DMS153 treated with DMSO at 0.1 percent for 48 hours (cell line): ENCODE measurements around the gene LY6G6C.
A peak's percentile ranks its signal among the peaks of the same experiment; 100 is the strongest.

Experiments
- DNase-seq: peaks from one replicate; lab custom pipeline; 2025; ENCODE audit not compliant: unreplicated experiment; lab: John Stamatoyannopoulos, UW

Gene LY6G6C

GRCh38 chr6:31742894-31743293 lies 21.3 kb upstream of the LY6G6C start:
- DNase-seq = no peak

GRCh38 chr6:31741815-31742214 lies 20.3 kb upstream of the LY6G6C start:
- no peak for DNase-seq

- DNase-seq = no peak
Measured at GRCh38 chr6:31740397-31741223, 19.1 kb upstream of the LY6G6C start.

- DNase-seq = peak; percentile 97
Measured at GRCh38 chr6:31739639-31740396, 18.3 kb upstream of the LY6G6C start, which contains the start of gene MSH5. MSH5 (plus strand) TSS chr6:31740005; CDS start chr6:31740467, 462 bp downstream.

- peak; percentile 92 for DNase-seq
Measured at GRCh38 chr6:31737991-31738979, 16.7 kb upstream of the LY6G6C start.

- DNase-seq = peak; percentile 80
Measured at GRCh38 chr6:31737315-31737990, 15.9 kb upstream of the LY6G6C start.

GRCh38 chr6:31736768-31737314 lies 15.3 kb upstream of the LY6G6C start:
- DNase-seq = no peak

- DNase-seq = peak; percentile 74
Measured at GRCh38 chr6:31736021-31736767, 14.6 kb upstream of the LY6G6C start, which contains the start of gene CLIC1. CLIC1 (minus strand) TSS chr6:31736530; CDS start chr6:31736300, 230 bp downstream.

GRCh38 chr6:31734821-31735406 lies 13.4 kb upstream of the LY6G6C start:
- peak; percentile 18 for DNase-seq

- DNase-seq = no peak
Measured at GRCh38 chr6:31734247-31734820, 12.8 kb upstream of the LY6G6C start.

GRCh38 chr6:31733734-31734133 lies 12.2 kb upstream of the LY6G6C start:
- no peak for DNase-seq

GRCh38 chr6:31732029-31732428 lies 10.5 kb upstream of the LY6G6C start:
- DNase-seq = no peak

GRCh38 chr6:31730631-31731086 lies 9.1 kb upstream of the LY6G6C start:
- DNase-seq = no peak

GRCh38 chr6:31729979-31730630 lies 8.6 kb upstream of the LY6G6C start:
- peak; percentile 75 for DNase-seq

GRCh38 chr6:31729515-31729978 lies 8.0 kb upstream of the LY6G6C start:
- peak; percentile 77 for DNase-seq

GRCh38 chr6:31728767-31729514 lies 7.4 kb upstream of the LY6G6C start, which contains the start of gene DDAH2:
DDAH2 (minus strand) TSS chr6:31729299; CDS start chr6:31729161, 138 bp downstream.
- DNase-seq = no peak
